ENCODE measurements around the gene PTK6. TPM values are rescaled to one million over a fixed set of nuclear protein-coding genes. Genes with fewer than 3 reads are reported as not detected.

The PTK6 gene
- total RNA-seq, 2 experiments from 2014 or later: 0.19 to 0.22 TPM

DNA sequence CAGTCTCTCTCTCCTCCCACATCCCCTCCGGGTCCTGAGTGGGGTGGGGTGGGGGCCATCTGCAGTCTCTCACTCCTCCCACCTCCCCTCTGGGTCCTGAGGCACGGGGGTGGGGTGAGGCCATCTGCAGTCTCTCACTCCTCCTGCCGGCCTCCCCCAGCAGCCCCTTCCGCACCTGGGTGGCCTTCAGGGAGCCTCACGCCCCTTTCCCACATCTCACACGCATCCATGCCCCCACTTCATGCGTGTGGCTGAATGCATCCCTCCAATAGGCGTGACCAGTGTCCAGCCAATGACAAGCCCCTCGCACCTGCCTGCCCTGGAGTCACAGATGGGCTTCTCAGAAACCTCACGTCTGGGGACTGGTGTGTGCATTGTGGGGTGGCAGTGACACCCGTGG lies 11.4 kb upstream of the PTK6 start:
- Mint-ChIP-seq H3K36me3 (ENCODE audit: low read depth) (no peaks in the 10 kb centered on the region), H3K9me3 (no peaks in the 10 kb centered on the region), H3K27ac (no peak overlapping the region), H3K4me1 (ENCODE audit: low read depth) (peaks cover 18% of the 10 kb centered on the region), H3K4me3 (no peak overlapping the region), H3K27me3 (no peaks in the 10 kb centered on the region)
- POLR2A ChIA-PET: no interaction called here
- ATAC-seq (ENCODE audit: poor library complexity): no peak
- no peak for DNase-seq
- peaks cover 3 to 5% of the 10 kb centered on the region in 2 experiments for H3K27me3 ChIP-seq (ENCODE audit: control insufficient read depth in 1 of 2, insufficient read depth in 2 of 2, low read length in 2 of 2)
- no peak overlapping the region for H3K4me3 ChIP-seq (ENCODE audit: low read length)
- H3K9me3 ChIP-seq (ENCODE audit: control insufficient read depth in 1 of 2, insufficient read depth in 1 of 2, low read length in 2 of 2): peaks cover 0 to 3% of the 10 kb centered on the region in 2 experiments
- peaks cover 25% of the 10 kb centered on the region for H3K4me1 ChIP-seq (ENCODE audit: insufficient read depth, low read length)
- no peaks in the 10 kb centered on the region for H3K36me3 ChIP-seq (ENCODE audit: insufficient read depth, low read length)
- H3K27ac ChIP-seq (ENCODE audit: low read depth in 1 of 2, low read length in 2 of 2): no peak overlapping the region
- CTCF ChIA-PET: no interaction called here
- intact Hi-C loops (cut with DNase I, micrococcal nuclease): no loop called here
- TF ChIP-seq, protein P1, sequence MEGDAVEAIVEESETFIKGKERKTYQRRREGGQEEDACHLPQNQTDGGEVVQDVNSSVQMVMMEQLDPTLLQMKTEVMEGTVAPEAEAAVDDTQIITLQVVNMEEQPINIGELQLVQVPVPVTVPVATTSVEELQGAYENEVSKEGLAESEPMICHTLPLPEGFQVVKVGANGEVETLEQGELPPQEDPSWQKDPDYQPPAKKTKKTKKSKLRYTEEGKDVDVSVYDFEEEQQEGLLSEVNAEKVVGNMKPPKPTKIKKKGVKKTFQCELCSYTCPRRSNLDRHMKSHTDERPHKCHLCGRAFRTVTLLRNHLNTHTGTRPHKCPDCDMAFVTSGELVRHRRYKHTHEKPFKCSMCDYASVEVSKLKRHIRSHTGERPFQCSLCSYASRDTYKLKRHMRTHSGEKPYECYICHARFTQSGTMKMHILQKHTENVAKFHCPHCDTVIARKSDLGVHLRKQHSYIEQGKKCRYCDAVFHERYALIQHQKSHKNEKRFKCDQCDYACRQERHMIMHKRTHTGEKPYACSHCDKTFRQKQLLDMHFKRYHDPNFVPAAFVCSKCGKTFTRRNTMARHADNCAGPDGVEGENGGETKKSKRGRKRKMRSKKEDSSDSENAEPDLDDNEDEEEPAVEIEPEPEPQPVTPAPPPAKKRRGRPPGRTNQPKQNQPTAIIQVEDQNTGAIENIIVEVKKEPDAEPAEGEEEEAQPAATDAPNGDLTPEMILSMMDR (IDR thresholded peaks at IDR 0.05): no peak

DNA sequence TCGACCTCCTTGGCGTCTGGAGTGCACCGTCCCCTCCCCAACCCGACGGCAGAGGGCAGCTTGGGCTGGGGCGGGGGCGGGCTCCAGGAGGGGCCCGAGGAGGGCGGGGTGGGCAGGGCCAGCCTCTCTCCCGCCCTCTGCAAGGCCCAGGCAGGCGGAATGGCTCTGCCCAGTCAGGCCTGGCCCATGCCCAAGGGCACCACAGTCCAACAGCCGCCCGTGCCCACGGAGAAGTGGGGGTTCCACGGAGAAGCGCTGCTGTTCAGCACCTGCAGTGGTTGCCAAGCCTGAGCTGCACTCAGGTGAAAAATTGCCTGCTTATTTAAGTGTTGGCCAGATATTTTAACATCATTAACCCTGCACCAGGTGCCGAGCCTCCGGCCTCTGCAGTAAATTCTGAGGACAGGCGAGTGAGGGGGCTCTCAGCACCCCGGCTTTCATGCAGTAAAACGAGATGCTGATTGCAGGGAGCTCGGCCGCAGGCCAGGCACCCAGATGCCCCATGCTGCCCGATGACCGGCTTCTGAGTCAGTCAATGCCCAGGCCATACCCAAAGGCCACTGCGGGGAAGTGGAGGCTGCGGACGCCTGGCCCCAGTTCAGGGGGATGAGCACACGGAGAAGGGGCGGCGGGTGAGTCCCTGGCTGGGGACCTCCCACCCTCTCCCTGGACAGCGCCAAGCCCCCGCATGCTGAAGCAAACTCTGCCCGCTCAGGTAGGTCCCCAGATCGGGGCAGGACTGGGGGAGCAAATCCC lies 10.7 kb upstream of the PTK6 start, which contains the start of gene SRMS:
TSS of gene SRMS (minus strand) at position 25 of the 756 bp plus-strand sequence. CDS start 286 bp downstream, outside the sequence.
- Histone ChIP-seq H3K4me1 (ENCODE audit: insufficient read depth, low read length) (peaks cover 19% of the 10 kb centered on the region), H3K27ac (ENCODE audit: low read depth in 1 of 2, low read length in 2 of 2) (no peak within 1 kb of the TSS), H3K36me3 (ENCODE audit: insufficient read depth, low read length) (no peaks in the 10 kb centered on the region), H3K27me3 (ENCODE audit: control insufficient read depth in 1 of 2, insufficient read depth in 2 of 2, low read length in 2 of 2) (peaks cover 3 to 5% of the 10 kb centered on the region in 2 experiments), H3K4me3 (ENCODE audit: low read length) (no peak within 1 kb of the TSS), H3K9me3 (ENCODE audit: control insufficient read depth in 1 of 2, insufficient read depth in 1 of 2, low read length in 2 of 2) (no peaks in the 10 kb centered on the region)
- TF ChIP-seq, protein P1 (IDR thresholded peaks at IDR 0.05): no peak
- Mint-ChIP-seq H3K27ac (no peak within 1 kb of the TSS), H3K9me3 (no peaks in the 10 kb centered on the region), H3K36me3 (ENCODE audit: low read depth) (no peaks in the 10 kb centered on the region), H3K4me1 (ENCODE audit: low read depth) (peaks cover 14% of the 10 kb centered on the region), H3K4me3 (no peak within 1 kb of the TSS), H3K27me3 (no peaks in the 10 kb centered on the region)
- CTCF ChIA-PET: no interaction called here
- no peak for DNase-seq
- intact Hi-C loops (cut with DNase I, micrococcal nuclease): no loop called here
- POLR2A ChIA-PET: no interaction called here
- no peak for ATAC-seq (ENCODE audit: poor library complexity)

DNA sequence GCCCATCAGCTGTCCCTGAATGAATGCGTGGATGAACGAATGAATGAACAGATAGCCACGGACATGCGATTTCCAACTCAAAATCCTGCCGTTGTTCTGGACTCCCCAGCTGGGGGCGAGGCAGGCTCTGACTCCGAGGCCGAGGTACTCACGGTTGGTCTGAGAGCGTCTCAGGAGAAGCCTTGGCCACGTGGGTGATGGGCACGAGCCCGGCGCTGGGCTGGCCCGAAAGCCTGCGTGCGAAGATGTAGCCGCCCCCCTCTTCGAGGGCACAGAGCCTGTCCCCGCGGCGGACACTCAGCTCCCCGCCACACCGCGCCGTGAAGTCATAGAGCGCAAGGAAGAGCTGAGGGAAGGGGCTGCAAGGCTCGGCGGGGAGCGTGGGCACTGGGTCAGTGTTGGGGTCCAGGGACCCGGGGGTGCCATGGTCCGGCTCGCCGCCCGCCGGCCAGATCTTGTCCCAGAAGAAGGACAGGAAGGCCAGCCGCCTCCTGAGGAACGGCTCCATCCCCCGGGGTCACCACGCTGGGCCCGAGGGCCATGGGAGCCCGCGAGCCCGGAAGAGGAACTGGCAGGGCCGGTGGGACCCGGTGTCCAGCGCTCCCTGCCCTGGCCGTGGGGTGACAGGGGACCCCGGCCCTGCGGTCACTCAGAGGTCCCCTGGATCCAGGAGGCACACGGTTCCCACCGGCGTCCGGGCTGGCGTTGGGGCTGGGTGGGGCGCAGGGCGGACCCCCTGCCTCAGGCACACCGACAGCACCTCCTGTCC lies 10.0 kb upstream of the PTK6 start:
- H3K27ac ChIP-seq (ENCODE audit: low read depth in 1 of 2, low read length in 2 of 2): no peak overlapping the region
- H3K9me3 Mint-ChIP-seq: no peaks in the 10 kb centered on the region
- no peaks in the 10 kb centered on the region for H3K36me3 Mint-ChIP-seq (ENCODE audit: low read depth)
- H3K4me1 ChIP-seq (ENCODE audit: insufficient read depth, low read length): peaks cover 15% of the 10 kb centered on the region
- ATAC-seq (ENCODE audit: poor library complexity): no peak
- no peaks in the 10 kb centered on the region for H3K27me3 Mint-ChIP-seq
- TF ChIP-seq, protein P1 (IDR thresholded peaks at IDR 0.05): no peak
- ChIA-PET POLR2A (interaction anchor here (1.1 to 1.2 kb wide), 2 partner anchors 9 to 26 kb away, joined by 3 to 4 read pairs; partner anchors contain the start of gene PTK6), CTCF (no interaction called here)
- H3K27ac Mint-ChIP-seq: no peak overlapping the region
- H3K36me3 ChIP-seq (ENCODE audit: insufficient read depth, low read length): no peaks in the 10 kb centered on the region
- H3K9me3 ChIP-seq (ENCODE audit: control insufficient read depth in 1 of 2, insufficient read depth in 1 of 2, low read length in 2 of 2): no peaks in the 10 kb centered on the region
- intact Hi-C loops (cut with DNase I, micrococcal nuclease): no loop called here
- peaks cover 7% of the 10 kb centered on the region for H3K4me1 Mint-ChIP-seq (ENCODE audit: low read depth)
- H3K4me3 Mint-ChIP-seq: no peak overlapping the region
- no peak for DNase-seq
- H3K4me3 ChIP-seq (ENCODE audit: low read length): no peak overlapping the region
- H3K27me3 ChIP-seq (ENCODE audit: control insufficient read depth in 1 of 2, insufficient read depth in 2 of 2, low read length in 2 of 2): peaks cover 3 to 5% of the 10 kb centered on the region in 2 experiments

Measured in CD4-positive, alpha-beta T cell (primary cell).